ENCODE data around the gene SGSM2.

GRCh38 chr17:2418572-2418971, 81.3 kb downstream of the SGSM2 start:
- TF ChIP-seq CTCF (IDR thresholded peaks at IDR 0.05) (no peak), POLR2A (IDR thresholded peaks at IDR 0.05) (no peak)
